GM19193 (cell line): Measurements from ENCODE around the gene PIK3R4.

Experiments
- POLR2A ChIP-seq: IDR thresholded peaks from 4 replicates; pipeline ENCODE4 v1.6.1; 2011; ENCODE audit not compliant: insufficient read depth, insufficient read length; ENCODE audit errors: extremely low read depth

The PIK3R4 gene

GRCh38 chr3:130686833-130687232, 59.8 kb downstream of the PIK3R4 start:
- TF ChIP-seq POLR2A: no peak

DNA sequence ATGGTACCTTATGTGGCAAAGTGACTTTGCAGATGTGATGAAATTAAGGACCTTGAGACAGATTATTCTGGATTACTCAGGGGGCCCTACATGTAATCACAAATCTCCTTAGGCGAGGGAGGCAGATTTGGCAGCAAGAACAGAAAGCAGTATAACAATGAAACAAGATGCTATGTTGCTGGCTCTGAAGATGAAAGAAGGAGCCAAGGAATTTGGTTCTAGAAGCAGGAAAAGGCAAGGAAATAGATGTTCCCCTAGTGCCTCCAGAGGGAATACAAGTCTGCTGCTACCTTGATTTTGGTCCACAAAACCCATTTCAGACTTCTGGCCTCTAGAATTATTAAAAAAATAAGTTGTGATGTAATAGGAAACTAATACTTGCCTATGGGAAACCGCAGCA, 64.5 kb downstream of the PIK3R4 start:
- no peak for TF ChIP-seq POLR2A

DNA sequence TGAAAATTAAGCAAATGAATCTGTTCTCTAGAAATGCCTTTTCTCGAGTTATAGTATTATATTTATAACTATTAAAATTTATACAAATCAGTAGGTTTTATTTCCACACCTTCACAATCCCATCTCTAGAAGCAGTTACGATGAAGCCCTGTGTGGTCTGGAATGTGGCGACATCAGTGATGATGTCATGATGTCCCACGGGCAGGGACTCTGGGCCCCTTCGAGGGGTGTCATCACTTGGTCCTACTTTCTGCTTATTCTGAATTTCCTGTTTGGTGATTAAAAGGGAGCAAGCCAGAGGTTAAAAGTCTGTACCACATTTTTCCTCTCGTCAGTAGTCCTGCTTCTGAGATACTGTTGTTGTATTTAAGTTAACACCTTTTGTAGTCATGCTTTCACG, 67.4 kb downstream of the PIK3R4 start:
- TF ChIP-seq POLR2A: no peak

- TF ChIP-seq POLR2A: no peak
These were observed 69.3 kb downstream of the PIK3R4 start for GRCh38 chr3:130677343-130677742.

DNA sequence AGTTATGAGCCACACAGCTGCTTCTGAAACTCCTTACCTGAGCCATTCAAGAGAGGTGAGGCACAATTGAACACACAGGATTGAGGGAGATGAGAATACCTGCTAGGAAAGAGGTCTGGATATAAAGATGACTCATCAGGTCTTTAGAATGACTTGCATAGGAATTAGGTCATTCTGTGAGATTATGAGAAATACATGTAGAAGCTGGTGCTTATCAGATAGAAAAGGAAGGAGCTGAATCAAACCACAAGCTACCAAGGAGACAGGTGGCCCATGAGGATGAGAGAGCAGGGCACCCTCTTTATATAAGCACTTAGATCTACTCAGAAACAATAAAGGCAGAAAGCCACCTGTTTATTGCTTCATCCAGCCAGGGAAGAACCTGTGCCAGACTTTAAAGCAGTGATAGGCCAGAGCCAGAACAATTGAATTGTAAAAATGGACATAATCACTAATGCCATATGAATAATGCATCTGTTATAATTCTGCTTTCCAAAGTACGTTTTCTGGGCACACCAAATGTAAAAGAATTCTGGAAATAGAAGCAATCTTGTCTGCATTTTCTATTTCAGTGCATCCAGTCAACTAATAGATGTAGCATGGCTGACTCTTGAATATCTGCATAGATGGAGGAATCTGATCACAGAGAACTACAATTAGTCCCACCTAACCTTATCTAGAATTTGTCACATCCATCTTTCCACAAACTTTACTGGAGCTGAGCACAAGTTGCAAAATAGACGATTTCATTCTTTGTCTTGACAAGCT, 74.9 kb downstream of the PIK3R4 start:
- no peak for TF ChIP-seq POLR2A

DNA sequence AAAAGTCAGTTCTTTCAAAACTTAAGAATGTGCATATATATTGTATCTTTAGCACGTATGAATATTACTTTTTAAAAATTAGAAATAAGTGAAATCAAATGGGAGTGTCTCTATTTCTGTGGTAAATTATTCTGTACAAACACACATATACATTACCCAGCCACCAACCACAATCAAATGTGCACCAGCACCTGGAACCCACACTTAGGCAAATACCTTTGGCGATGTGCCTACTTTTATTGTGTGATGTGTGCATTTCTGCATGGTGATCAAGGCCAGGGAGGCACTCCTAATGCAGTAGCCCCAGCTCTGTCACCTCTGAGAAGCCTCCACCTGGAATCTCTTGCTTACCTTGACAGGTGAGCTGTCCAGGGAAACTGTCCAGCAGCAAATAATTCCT, 76.9 kb downstream of the PIK3R4 start:
- TF ChIP-seq POLR2A: no peak

DNA sequence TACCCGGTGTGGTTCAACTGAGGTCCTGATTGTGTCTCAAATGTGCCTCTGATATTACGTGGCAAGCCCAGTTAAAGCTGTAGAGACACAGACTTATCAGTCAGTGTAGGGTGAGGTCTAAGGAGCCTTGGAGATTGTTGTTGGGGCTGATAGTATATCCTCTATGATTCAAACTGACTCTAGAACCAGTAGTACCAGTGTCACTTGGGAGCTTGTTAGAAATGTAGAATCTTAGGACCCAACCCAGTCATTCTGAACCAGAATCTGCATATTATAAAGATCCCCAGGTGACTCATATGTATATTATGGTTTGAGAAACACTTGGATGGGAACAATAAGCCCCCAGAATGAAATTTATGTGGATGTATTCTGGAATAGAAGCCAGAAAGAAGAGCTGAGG, 83.5 kb downstream of the PIK3R4 start:
- no peak for TF ChIP-seq POLR2A

- no peak for TF ChIP-seq POLR2A
These were observed 84.1 kb downstream of the PIK3R4 start for GRCh38 chr3:130662501-130662996.

DNA sequence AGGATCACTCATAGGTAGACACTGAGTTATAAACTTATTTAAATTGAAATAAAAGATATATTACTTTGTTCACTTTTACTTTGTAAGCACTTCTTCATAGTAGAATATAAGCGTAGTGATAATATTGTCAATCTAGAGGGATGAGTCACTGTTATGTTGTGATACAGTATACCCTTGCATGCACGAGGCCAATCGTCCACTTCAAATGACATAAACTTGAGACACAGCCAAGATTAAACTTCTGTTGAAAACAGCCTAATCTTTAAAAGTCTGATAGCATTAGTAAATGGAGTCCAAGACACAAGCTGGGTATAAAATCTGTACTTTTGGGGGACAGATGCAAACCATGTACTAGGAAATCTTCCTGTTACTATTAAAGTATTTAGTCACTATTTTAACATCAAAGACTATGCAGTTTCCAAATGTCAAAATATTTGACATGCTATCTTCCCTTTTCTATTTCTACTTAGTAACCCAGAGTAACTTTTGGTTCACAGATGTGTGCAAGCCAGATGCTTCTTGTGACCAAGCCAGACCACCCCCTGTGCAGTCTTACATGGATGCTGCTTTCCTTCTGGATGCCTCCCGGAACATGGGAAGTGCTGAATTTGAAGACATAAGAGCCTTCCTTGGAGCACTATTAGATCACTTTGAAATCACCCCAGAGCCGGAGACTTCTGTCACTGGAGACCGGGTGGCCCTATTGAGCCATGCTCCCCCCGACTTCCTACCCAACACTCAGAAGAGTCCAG, 85.3 kb downstream of the PIK3R4 start:
- TF ChIP-seq POLR2A: no peak

DNA sequence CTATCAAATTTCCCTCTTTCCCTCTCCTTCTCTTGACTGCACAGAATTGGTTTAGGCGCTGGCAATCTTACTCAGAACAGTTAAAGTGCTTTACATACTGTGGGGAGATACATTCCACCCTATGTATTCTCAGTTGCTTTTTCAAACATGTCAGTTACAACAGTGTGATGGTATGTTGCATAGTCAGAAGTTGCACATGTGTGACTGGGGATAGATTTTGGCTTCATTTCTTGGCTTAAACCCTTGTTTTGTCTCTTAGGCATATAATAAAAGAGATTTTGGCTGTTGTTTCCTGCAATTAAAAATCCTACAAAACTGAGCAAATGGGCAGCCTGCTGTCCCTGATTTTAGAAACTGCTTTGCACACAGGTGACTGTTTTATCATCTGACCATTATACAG, 86.7 kb downstream of the PIK3R4 start:
- TF ChIP-seq POLR2A: no peak

DNA sequence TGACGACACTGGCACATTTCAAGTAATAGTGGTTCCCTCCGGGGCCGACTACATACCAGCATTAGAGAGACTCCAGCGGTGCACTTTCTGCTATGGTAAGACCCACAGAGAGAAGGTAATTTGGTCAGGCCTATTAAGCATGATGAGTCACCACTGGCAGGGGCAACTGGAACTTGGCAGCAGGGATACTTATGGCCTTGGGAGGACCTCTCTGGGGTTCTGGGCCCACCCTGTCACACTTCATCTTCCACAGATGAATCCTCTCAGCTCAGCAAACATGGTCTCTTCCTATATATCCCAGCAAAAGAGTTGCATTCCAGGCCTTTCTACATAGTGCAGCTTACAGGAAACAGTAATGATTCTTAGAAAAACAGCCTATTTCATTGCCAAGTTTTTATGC, 88.0 kb downstream of the PIK3R4 start:
- TF ChIP-seq POLR2A: no peak

DNA sequence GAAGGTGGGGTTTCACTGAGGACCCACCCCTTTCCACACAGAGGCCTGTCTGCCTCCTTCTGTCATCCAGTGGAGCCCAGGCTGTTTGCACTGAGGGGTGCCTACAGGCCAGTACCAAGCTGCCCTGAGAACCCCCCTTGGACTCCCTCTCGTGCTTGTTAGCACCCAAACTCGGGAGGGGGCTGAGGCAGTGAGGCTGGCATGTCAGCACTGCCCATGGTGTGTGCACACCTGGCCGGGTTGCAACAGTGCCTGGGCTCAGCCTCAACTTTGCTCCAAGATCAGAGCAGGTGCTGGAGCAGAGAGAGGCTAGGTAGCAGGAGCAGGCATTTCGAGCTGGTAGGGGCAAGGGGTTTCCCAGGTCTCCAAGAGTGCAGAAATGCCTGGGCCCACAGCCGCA, 90.0 kb downstream of the PIK3R4 start:
- TF ChIP-seq POLR2A: no peak

- TF ChIP-seq POLR2A: no peak
These were observed 91.7 kb downstream of the PIK3R4 start for GRCh38 chr3:130654921-130655320.

GRCh38 chr3:130654091-130654490, 92.5 kb downstream of the PIK3R4 start:
- no peak for TF ChIP-seq POLR2A

- no peak for TF ChIP-seq POLR2A
These were observed 97.5 kb downstream of the PIK3R4 start for GRCh38 chr3:130649061-130649654.

GRCh38 chr3:130648293-130648692, 98.3 kb downstream of the PIK3R4 start:
- TF ChIP-seq POLR2A: no peak

- TF ChIP-seq POLR2A: no peak
These were observed 101.4 kb downstream of the PIK3R4 start for GRCh38 chr3:130645261-130645660.
